Tibial nerve (tissue), 4 donors: ENCODE measurements around the gene TPRN. TPM values are rescaled to one million over a fixed set of nuclear protein-coding genes. Genes with fewer than 3 reads are reported as not detected.

Source experiments
- DNase-seq, 2 donors: peaks; one replicate each; pipeline ENCODE4 v3.0.0-alpha.2; 2019; ENCODE audit warnings: low spot score in 2 of 2
- H3K27ac ChIP-seq, 4 donors: fragments of 200-600 bp; sonication (generic) in 3 of 4; one replicate each; pipeline ENCODE4 v1.5.1; 2017 to 2019; ENCODE audit warnings: mild to moderate bottlenecking in 1 of 4
- H3K27me3 ChIP-seq, 2 donors: fragments of 200-600 bp; sonication (generic) in 1 of 2; one replicate each; pipeline versions ENCODE4 v1.5.1 to v1.6.0; 2017 to 2019
- H3K36me3 ChIP-seq, 3 donors: fragments of 200-600 bp; sonication (generic); one replicate each; pipeline ENCODE4 v1.5.1; 2018 to 2019
- H3K4me1 ChIP-seq, 4 donors: fragments of 200-600 bp; sonication (generic) in 3 of 4; one replicate each; pipeline ENCODE4 v1.5.1; 2017 to 2019
- H3K4me3 ChIP-seq, 4 donors: fragments of 200-600 bp; sonication (generic) in 3 of 4; one replicate each; pipeline ENCODE4 v1.5.1; 2017 to 2019; ENCODE audit warnings: mild to moderate bottlenecking in 1 of 4, moderate library complexity in 1 of 4
- H3K9me3 ChIP-seq, 4 donors: fragments of 200-600 bp; sonication (generic) in 3 of 4; one replicate each; pipeline ENCODE4 v1.5.1; 2017 to 2019
- EP300 ChIP-seq, 2 donors: sonication (generic); formaldehyde crosslinking; IDR thresholded peaks; one replicate each; pipeline ENCODE4 v1.6.1; 2017; ENCODE audit warnings: antibody characterized with exemption in 2 of 2, mild to moderate bottlenecking in 1 of 2
- POLR2A ChIP-seq, 2 donors: fragments of 450-650 bp; IDR thresholded peaks; one replicate each; pipeline ENCODE4 v1.6.1; 2017; ENCODE audit warnings: antibody characterized with exemption in 2 of 2, mild to moderate bottlenecking in 2 of 2, moderate library complexity in 2 of 2
- WGBS, 2 donors: methylation state at CpG; one replicate each; pipeline ENCODE4 v1.1.5; 2018; 5-methylcytosine and 5-hydroxymethylcytosine counted together
- total RNA-seq, 4 donors: library from RNA; depleted of rRNA; stranded (reverse); fragments of >200 nt; gene quantifications; one replicate each; pipeline ENCODE4 v1.1.0, GENCODE V29; 2016
- TF ChIP-seq, protein P1 (sequence below), 5 experiments: fragments of 200-600 bp in 3 of 5; fragments of 450-650 bp in 2 of 5; sonication (generic) in 3 of 5; IDR thresholded peaks; one replicate each; pipeline ENCODE4 v1.5.1; 2016 to 2019; ENCODE audit warnings: antibody characterized with exemption in 5 of 5, mild to moderate bottlenecking in 3 of 5, moderate library complexity in 2 of 5

The TPRN gene
- total RNA-seq, 4 donors from 2014 or later, result 6.8 to 12.3 (median 8.9) TPM

DNA sequence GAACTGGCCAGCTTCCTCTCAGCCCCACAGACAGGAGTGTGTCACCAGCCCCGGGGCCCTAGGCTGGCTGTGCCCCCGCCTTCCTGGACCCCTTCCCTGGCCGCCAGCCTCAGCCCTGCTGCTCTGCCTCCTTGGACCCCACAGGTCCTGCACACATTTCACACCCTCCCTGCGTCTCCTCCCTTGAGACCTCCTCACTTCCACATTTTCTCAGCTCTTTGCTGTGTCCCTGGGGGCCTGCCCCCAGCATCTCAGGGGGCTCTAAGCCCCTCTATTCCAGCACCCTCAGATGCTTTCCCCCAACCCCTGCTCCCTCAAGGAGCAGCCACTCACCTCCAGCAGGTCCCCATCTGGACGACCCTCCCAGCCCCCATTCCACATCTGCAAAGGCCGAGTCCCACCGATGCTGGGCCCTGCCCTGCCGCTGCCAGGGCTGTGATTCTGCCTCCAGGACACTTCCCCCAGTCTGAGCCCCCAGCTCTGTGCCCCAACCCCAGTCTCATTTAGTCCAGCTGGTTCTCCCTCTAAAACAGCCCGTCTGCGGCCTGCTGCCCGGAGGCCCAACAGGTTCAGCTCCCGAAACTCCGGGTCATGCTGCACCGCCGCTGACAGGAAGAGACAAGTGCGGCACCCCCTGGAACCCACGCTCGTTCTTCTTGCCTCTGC, 34.4 kb upstream of the TPRN start:
- DNase-seq, result no peak
- H3K4me1 ChIP-seq, result peaks cover 0 to 47% (median 23%) of the 10 kb centered on the region in 4 donors
- H3K4me3 ChIP-seq, result no peak overlapping the region
- H3K36me3 ChIP-seq, result no peaks in the 10 kb centered on the region
- H3K27me3 ChIP-seq, result peaks cover 0 to 46% of the 10 kb centered on the region in 2 donors
- TF ChIP-seq EP300 (IDR thresholded peaks at IDR 0.05) (no peak), POLR2A (IDR thresholded peaks at IDR 0.05) (no peak)
- TF ChIP-seq, protein P1, sequence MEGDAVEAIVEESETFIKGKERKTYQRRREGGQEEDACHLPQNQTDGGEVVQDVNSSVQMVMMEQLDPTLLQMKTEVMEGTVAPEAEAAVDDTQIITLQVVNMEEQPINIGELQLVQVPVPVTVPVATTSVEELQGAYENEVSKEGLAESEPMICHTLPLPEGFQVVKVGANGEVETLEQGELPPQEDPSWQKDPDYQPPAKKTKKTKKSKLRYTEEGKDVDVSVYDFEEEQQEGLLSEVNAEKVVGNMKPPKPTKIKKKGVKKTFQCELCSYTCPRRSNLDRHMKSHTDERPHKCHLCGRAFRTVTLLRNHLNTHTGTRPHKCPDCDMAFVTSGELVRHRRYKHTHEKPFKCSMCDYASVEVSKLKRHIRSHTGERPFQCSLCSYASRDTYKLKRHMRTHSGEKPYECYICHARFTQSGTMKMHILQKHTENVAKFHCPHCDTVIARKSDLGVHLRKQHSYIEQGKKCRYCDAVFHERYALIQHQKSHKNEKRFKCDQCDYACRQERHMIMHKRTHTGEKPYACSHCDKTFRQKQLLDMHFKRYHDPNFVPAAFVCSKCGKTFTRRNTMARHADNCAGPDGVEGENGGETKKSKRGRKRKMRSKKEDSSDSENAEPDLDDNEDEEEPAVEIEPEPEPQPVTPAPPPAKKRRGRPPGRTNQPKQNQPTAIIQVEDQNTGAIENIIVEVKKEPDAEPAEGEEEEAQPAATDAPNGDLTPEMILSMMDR (IDR thresholded peaks at IDR 0.05), result no peak
- 79 to 84% methylated on average over 17 of the region's 18 CpGs for WGBS, 2 donors
- no peak overlapping the region for H3K27ac ChIP-seq
- H3K9me3 ChIP-seq, result no peaks in the 10 kb centered on the region

DNA sequence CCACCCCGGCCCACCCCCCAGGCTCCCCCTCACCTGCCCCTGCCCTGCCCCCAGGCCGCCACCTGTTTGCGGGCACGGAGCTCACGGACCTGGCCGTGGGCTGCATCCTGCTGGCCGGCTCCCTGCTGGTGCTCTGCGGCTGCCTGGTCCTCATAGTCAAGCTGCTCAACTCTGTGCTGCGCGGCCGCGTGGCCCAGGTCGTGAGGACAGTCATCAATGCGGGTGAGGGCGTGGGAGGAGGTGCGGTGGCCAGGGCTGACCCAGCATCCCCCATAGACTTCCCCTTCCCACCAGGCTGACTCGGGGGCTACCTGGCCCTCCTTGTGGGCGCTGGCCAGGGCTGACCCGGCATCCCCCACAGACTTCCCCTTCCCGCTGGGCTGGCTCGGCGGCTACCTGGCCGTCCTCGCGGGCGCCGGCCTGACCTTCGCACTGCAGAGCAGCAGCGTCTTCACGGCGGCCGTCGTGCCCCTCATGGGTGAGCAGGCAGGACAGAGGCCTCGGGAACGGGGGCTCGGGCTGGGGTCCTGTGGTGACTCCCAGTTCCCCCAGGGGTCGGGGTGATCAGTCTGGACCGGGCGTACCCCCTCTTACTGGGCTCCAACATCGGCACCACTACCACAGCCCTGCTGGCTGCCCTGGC, 33.6 kb upstream of the TPRN start:
- Histone ChIP-seq H3K27ac (no peak overlapping the region), H3K27me3 (peaks cover 0 to 53% of the 10 kb centered on the region in 2 donors), H3K9me3 (no peaks in the 10 kb centered on the region), H3K4me1 (peaks cover 0 to 40% (median 19%) of the 10 kb centered on the region in 4 donors), H3K4me3 (no peak overlapping the region), H3K36me3 (no peaks in the 10 kb centered on the region)
- 63 to 71% methylated on average over 25 to 30 of the region's 40 CpGs for WGBS, 2 donors
- DNase-seq, result no peak
- no peak for TF ChIP-seq EP300 (IDR thresholded peaks at IDR 0.05)
- TF ChIP-seq, protein P1 (IDR thresholded peaks at IDR 0.05), result no peak
- TF ChIP-seq POLR2A (IDR thresholded peaks at IDR 0.05), result no peak

DNA sequence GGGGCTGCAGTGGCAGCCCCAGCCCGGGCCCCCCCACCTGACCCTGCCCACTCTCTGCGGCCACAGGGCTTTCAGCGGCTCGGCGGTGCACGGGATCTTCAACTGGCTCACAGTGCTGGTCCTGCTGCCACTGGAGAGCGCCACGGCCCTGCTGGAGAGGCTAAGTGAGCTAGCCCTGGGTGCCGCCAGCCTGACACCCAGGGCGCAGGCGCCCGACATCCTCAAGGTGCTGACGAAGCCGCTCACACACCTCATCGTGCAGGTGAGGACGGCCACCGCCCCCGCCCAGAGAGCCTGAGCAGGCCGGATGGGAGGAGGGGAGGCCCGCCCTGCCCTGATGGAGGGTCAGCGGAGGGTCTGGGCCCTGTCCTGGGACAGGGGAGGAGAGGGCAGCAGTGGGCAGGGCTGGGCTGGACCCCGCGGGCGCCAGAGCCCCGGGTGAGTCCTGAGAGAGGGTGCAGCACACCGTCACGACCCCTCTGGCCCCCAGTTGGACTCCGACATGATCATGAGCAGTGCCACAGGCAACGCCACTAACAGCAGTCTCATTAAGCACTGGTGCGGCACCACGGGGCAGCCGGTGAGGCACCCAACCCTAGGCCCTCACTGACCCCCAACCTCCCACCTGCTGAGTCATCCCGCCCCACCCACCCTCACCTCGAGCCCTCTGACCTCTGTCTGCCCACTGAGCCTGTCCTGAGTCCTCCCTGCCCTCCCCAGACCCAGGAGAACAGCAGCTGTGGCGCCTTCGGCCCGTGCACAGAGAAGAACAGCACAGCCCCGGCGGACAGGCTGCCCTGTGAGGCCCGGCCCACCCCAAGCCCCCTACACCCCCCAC, 32.8 kb upstream of the TPRN start:
- no peaks in the 10 kb centered on the region for H3K36me3 ChIP-seq
- 71 to 74% methylated on average over 26 to 35 of the region's 40 CpGs for WGBS, 2 donors
- peaks cover 0 to 61% of the 10 kb centered on the region in 2 donors for H3K27me3 ChIP-seq
- no peak for DNase-seq
- no peak overlapping the region for H3K27ac ChIP-seq
- no peak overlapping the region for H3K4me3 ChIP-seq
- no peaks in the 10 kb centered on the region for H3K9me3 ChIP-seq
- no peak for TF ChIP-seq POLR2A (IDR thresholded peaks at IDR 0.05)
- TF ChIP-seq EP300 (IDR thresholded peaks at IDR 0.05), result no peak
- TF ChIP-seq, protein P1 (IDR thresholded peaks at IDR 0.05), result no peak
- peaks cover 0 to 32% (median 15%) of the 10 kb centered on the region in 4 donors for H3K4me1 ChIP-seq

DNA sequence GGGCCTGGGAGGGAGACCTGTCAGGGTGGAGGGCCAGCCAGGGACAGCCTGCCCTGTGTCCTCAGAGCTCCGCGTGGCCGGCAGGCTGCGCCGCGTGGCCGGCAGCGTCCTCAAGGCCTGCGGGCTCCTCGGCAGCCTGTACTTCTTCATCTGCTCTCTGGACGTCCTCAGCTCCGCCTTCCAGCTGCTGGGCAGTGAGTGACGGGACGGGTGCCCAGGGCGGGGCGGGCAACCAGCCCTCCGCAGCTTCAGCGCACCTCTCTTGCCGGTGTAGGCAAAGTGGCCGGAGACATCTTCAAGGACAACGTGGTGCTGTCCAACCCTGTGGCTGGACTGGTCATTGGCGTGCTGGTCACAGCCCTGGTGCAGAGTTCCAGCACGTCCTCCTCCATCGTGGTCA, 32.0 kb upstream of the TPRN start:
- TF ChIP-seq POLR2A (IDR thresholded peaks at IDR 0.05), result no peak
- TF ChIP-seq, protein P1 (IDR thresholded peaks at IDR 0.05), result no peak
- TF ChIP-seq EP300 (IDR thresholded peaks at IDR 0.05), result no peak
- no peaks in the 10 kb centered on the region for H3K36me3 ChIP-seq
- H3K4me3 ChIP-seq, result no peak overlapping the region
- DNase-seq, result no peak
- H3K27ac ChIP-seq, result no peak overlapping the region
- WGBS, 2 donors, result 63 to 73% methylated on average over 10 to 24 of the region's 24 CpGs
- H3K27me3 ChIP-seq, result peaks cover 0 to 68% of the 10 kb centered on the region in 2 donors
- H3K4me1 ChIP-seq, result peaks cover 0 to 29% (median 15%) of the 10 kb centered on the region in 4 donors
- H3K9me3 ChIP-seq, result no peaks in the 10 kb centered on the region
